Raji (cell line): ENCODE measurements around the gene C1R.

ENCODE experiments used
- POLR2A ChIP-seq: IDR thresholded peaks from 2 replicates; pipeline ENCODE4 v1.6.1; 2011; ENCODE audit warnings: low read depth, low read length, control low read depth; ENCODE audit not compliant: insufficient read depth

The C1R gene

DNA sequence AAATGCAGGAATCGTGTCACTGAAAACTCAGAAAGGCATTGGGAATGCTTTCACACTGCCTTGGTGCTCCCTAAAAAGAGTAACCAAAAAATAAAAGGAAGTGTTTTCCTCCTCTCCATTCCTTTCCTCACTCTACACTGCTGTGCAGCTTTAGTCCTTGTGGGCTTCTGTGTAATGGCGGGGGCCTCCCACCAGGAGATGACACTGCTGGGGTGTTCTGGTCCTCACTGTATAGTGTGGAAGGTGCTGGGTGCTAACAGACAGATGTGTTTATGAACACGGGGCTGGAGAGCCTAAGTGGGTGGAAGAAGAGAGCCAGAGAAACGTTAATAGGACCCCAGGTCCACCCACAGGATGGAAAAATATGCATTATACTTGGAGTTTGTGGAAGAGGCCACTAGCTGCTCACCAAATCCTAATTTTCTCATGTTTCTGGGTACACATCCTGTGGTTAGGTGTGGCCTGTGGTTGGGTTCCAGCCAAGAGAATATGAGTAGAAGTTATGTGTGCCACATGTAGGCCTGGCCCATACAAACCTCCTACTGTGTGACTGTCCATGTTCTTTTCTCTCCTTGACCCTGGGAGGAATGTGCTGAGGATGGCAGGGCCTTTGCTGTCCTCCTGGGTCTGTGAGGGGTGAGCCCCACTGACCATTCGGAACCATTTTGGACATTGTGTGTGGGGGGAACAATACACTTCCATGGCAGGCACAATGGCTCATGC lies 45.7 kb downstream of the C1R start:
- no peak for TF ChIP-seq POLR2A

DNA sequence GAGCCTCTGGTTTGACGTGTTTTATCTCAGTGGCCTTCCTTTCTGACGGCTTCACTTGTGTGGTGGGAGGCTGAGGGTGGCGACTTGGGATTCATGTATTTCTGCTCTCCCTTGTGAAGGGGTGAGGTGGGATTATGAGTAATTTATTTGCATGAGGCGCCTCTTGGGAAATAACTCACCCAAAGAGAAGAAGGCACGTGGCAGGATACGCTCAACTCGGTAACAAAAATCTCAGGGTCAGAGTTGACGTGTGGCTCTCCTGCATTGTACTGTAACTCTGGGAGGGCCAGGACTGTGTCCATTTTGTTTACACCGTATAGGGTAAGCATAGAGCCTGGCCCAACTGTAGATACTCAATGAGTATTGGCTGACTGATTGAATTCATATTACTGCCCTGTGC lies 46.3 kb downstream of the C1R start:
- no peak for TF ChIP-seq POLR2A

- TF ChIP-seq POLR2A: no peak
Measured at GRCh38 chr12:7042842-7043241, 49.4 kb downstream of the C1R start.

- no peak for TF ChIP-seq POLR2A
Measured at GRCh38 chr12:7039403-7039802, 52.8 kb downstream of the C1R start.

GRCh38 chr12:7038591-7038990 lies 53.7 kb downstream of the C1R start:
- TF ChIP-seq POLR2A: no peak

DNA sequence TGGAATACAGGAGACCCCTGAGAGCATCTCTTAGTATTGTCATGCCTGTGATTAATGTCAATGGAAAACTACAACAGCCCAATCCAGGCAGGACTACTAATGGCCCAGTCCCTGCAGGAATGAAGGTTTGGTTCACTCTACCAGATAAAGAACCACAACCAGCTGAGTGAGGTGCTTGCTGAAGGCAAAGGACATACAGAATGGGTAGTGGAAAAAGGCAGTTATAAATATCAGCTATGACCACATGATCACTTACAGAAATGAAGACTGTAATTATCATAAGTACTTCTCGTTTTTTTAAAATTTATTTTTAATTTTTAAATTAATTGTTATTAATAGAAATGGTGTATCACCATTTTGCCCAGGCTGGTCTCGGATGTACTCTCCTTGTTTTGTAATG lies 56.8 kb downstream of the C1R start:
- TF ChIP-seq POLR2A: no peak

DNA sequence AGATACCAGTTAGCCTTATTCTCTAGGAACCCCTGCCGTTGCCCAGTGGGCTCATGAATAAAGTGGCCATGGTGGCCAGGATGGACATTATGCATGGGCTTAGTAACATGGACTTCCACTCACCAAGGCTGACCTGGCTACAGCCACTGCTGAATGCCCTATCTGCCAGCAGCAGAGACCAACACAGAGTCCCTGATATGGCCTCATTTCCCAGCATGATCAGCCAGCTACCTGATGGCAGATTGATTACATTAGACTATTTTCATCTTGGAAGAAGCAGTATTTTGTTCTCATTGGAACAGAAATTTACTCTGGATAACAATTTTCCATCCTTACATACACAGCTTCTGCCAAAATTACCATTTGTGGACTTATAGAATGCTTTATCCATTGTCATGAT lies 57.8 kb downstream of the C1R start:
- TF ChIP-seq POLR2A: no peak

DNA sequence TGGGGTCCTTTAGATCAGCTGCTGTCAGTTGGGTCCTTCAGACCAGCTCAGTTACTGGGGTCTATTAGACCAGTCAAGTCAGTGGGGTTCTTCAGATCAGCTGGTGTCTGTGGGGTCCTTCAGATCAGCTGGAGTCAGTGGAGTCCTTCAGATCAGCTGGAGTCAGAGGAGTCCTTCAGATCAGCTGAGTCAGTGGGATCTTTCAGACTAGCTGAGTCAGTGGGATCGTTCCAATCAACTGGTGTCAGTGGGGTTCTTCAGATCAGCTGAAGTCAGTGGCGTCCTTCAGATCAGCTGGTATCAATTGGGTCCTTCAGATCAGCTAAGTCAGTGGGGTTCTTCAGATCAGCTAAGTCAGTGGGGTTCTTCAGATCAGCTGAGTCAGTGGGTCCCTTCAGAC lies 59.3 kb downstream of the C1R start:
- no peak for TF ChIP-seq POLR2A

GRCh38 chr12:7031306-7031705 lies 60.9 kb downstream of the C1R start:
- no peak for TF ChIP-seq POLR2A
